ENCODE results near the gene RARB. TPM values are rescaled to one million over a fixed set of nuclear protein-coding genes. Genes with fewer than 3 reads are reported as not detected.

The RARB gene
- total and polyA plus RNA-seq, 4 experiments from 2014 or later: 0.07 TPM; not detected in 3

- no peaks in the 10 kb centered on the region for H3K4me1 ChIP-seq (ENCODE audit: insufficient read depth, low read length)
- no peak overlapping the region for H3K4me3 Mint-ChIP-seq
- ChIA-PET CTCF (ENCODE audit: partially characterized antibody) (interaction anchor here (0.7 kb wide), 1 partner anchor 9 kb away, joined by 3 read pairs; no protein-coding TSS in a partner anchor), POLR2A (ENCODE audit: partially characterized antibody) (no interaction called here)
- no peaks in the 10 kb centered on the region for H3K36me3 ChIP-seq (ENCODE audit: insufficient read depth, low read length)
- H3K27ac ChIP-seq (ENCODE audit: low read depth, low read length): no peak overlapping the region
- H3K36me3 Mint-ChIP-seq: no peaks in the 10 kb centered on the region
- no peaks in the 10 kb centered on the region for H3K27me3 Mint-ChIP-seq
- no peak overlapping the region for H3K27ac Mint-ChIP-seq
- DNase-seq: no peak
- H3K9me3 Mint-ChIP-seq: no peaks in the 10 kb centered on the region
- H3K27me3 ChIP-seq (ENCODE audit: insufficient read depth, low read length): no peaks in the 10 kb centered on the region
- intact Hi-C loops (cut with micrococcal nuclease): no loop called here
- no peaks in the 10 kb centered on the region for H3K9me3 ChIP-seq (ENCODE audit: control insufficient read depth in 1 of 2, low read length in 2 of 2)
- H3K4me1 Mint-ChIP-seq: no peaks in the 10 kb centered on the region
- H3K4me3 ChIP-seq (ENCODE audit: low read length in 2 of 2): no peak overlapping the region
These were observed 21.8 kb downstream of the RARB start for GRCh38 chr3:25449857-25450256.

GRCh38 chr3:25452192-25452591 lies 24.1 kb downstream of the RARB start:
- Mint-ChIP-seq H3K27me3 (no peaks in the 10 kb centered on the region), H3K36me3 (no peaks in the 10 kb centered on the region), H3K4me3 (no peak overlapping the region), H3K9me3 (no peaks in the 10 kb centered on the region), H3K4me1 (no peaks in the 10 kb centered on the region), H3K27ac (no peak overlapping the region)
- Histone ChIP-seq H3K27ac (ENCODE audit: low read depth, low read length) (no peak overlapping the region), H3K9me3 (ENCODE audit: control insufficient read depth in 1 of 2, low read length in 2 of 2) (no peaks in the 10 kb centered on the region), H3K36me3 (ENCODE audit: insufficient read depth, low read length) (no peaks in the 10 kb centered on the region), H3K27me3 (ENCODE audit: insufficient read depth, low read length) (no peaks in the 10 kb centered on the region), H3K4me3 (ENCODE audit: low read length in 2 of 2) (no peak overlapping the region), H3K4me1 (ENCODE audit: insufficient read depth, low read length) (no peaks in the 10 kb centered on the region)
- CTCF ChIA-PET (ENCODE audit: partially characterized antibody): interaction anchor here (1.5 kb wide), 1 partner anchor 11 kb away, joined by 4 read pairs; no protein-coding TSS in a partner anchor
- no peak for DNase-seq
- intact Hi-C loops (cut with micrococcal nuclease): no loop called here
- POLR2A ChIA-PET (ENCODE audit: partially characterized antibody): no interaction called here

- CTCF ChIA-PET (ENCODE audit: partially characterized antibody): interaction anchor here (1.5 kb wide), 1 partner anchor 11 kb away, joined by 4 read pairs; no protein-coding TSS in a partner anchor
- H3K36me3 Mint-ChIP-seq: no peaks in the 10 kb centered on the region
- no peaks in the 10 kb centered on the region for H3K4me1 Mint-ChIP-seq
- H3K27ac ChIP-seq (ENCODE audit: low read depth, low read length): no peak overlapping the region
- no peaks in the 10 kb centered on the region for H3K27me3 ChIP-seq (ENCODE audit: insufficient read depth, low read length)
- H3K27me3 Mint-ChIP-seq: no peaks in the 10 kb centered on the region
- no peaks in the 10 kb centered on the region for H3K9me3 Mint-ChIP-seq
- no peak overlapping the region for H3K4me3 Mint-ChIP-seq
- POLR2A ChIA-PET (ENCODE audit: partially characterized antibody): no interaction called here
- no peaks in the 10 kb centered on the region for H3K36me3 ChIP-seq (ENCODE audit: insufficient read depth, low read length)
- no peak for DNase-seq
- intact Hi-C loops (cut with micrococcal nuclease): no loop called here
- H3K4me3 ChIP-seq (ENCODE audit: low read length in 2 of 2): no peak overlapping the region
- no peak overlapping the region for H3K27ac Mint-ChIP-seq
- H3K4me1 ChIP-seq (ENCODE audit: insufficient read depth, low read length): no peaks in the 10 kb centered on the region
- no peaks in the 10 kb centered on the region for H3K9me3 ChIP-seq (ENCODE audit: control insufficient read depth in 1 of 2, low read length in 2 of 2)
These were observed 24.7 kb downstream of the RARB start for GRCh38 chr3:25452740-25453139.

- no peak overlapping the region for H3K27ac Mint-ChIP-seq
These were observed 25.5 kb downstream of the RARB start for GRCh38 chr3:25453619-25454004.

GRCh38 chr3:25454005-25454927 lies 26.2 kb downstream of the RARB start:
- no peak overlapping the region for H3K27ac Mint-ChIP-seq
- no peaks in the 10 kb centered on the region for H3K27me3 Mint-ChIP-seq
- Histone ChIP-seq H3K4me3 (ENCODE audit: low read length in 2 of 2) (no peak overlapping the region), H3K4me1 (ENCODE audit: insufficient read depth, low read length) (no peaks in the 10 kb centered on the region), H3K9me3 (ENCODE audit: control insufficient read depth in 1 of 2, low read length in 2 of 2) (no peaks in the 10 kb centered on the region), H3K27me3 (ENCODE audit: insufficient read depth, low read length) (no peaks in the 10 kb centered on the region), H3K27ac (ENCODE audit: low read depth, low read length) (no peak overlapping the region), H3K36me3 (ENCODE audit: insufficient read depth, low read length) (no peaks in the 10 kb centered on the region)
- H3K4me3 Mint-ChIP-seq: no peak overlapping the region
- H3K9me3 Mint-ChIP-seq: no peaks in the 10 kb centered on the region
- POLR2A ChIA-PET (ENCODE audit: partially characterized antibody): no interaction called here
- CTCF ChIA-PET (ENCODE audit: partially characterized antibody): no interaction called here
- H3K36me3 Mint-ChIP-seq: no peaks in the 10 kb centered on the region
- intact Hi-C loops (cut with micrococcal nuclease): no loop called here
- no peak for DNase-seq
- H3K4me1 Mint-ChIP-seq: no peaks in the 10 kb centered on the region

More at GRCh38 chr3:25453619-25454004, 25.5 kb downstream of the RARB start:
- H3K27ac ChIP-seq (ENCODE audit: low read depth, low read length): no peak overlapping the region
- no peaks in the 10 kb centered on the region for H3K9me3 Mint-ChIP-seq
- H3K36me3 ChIP-seq (ENCODE audit: insufficient read depth, low read length): no peaks in the 10 kb centered on the region
- H3K4me1 Mint-ChIP-seq: no peaks in the 10 kb centered on the region
- no peak for DNase-seq
- no peak overlapping the region for H3K4me3 ChIP-seq (ENCODE audit: low read length in 2 of 2)
- H3K27me3 Mint-ChIP-seq: no peaks in the 10 kb centered on the region
- H3K4me1 ChIP-seq (ENCODE audit: insufficient read depth, low read length): no peaks in the 10 kb centered on the region
- no peaks in the 10 kb centered on the region for H3K36me3 Mint-ChIP-seq
- intact Hi-C loops (cut with micrococcal nuclease): no loop called here
- no peaks in the 10 kb centered on the region for H3K9me3 ChIP-seq (ENCODE audit: control insufficient read depth in 1 of 2, low read length in 2 of 2)
- H3K4me3 Mint-ChIP-seq: no peak overlapping the region
- H3K27me3 ChIP-seq (ENCODE audit: insufficient read depth, low read length): no peaks in the 10 kb centered on the region
- CTCF ChIA-PET (ENCODE audit: partially characterized antibody): interaction anchor here (0.7 kb wide), 1 partner anchor 82 kb away, joined by 4 read pairs; no protein-coding TSS in a partner anchor
- POLR2A ChIA-PET (ENCODE audit: partially characterized antibody): no interaction called here

- no peak overlapping the region for H3K27ac Mint-ChIP-seq
- POLR2A ChIA-PET (ENCODE audit: partially characterized antibody): no interaction called here
- CTCF ChIA-PET (ENCODE audit: partially characterized antibody): no interaction called here
- no peaks in the 10 kb centered on the region for H3K27me3 Mint-ChIP-seq
- no peaks in the 10 kb centered on the region for H3K4me1 Mint-ChIP-seq
- no peaks in the 10 kb centered on the region for H3K36me3 ChIP-seq (ENCODE audit: insufficient read depth, low read length)
- no peak overlapping the region for H3K27ac ChIP-seq (ENCODE audit: low read depth, low read length)
- no peaks in the 10 kb centered on the region for H3K9me3 Mint-ChIP-seq
- no peaks in the 10 kb centered on the region for H3K27me3 ChIP-seq (ENCODE audit: insufficient read depth, low read length)
- DNase-seq: no peak
- H3K4me3 Mint-ChIP-seq: no peak overlapping the region
- intact Hi-C loops (cut with micrococcal nuclease): no loop called here
- H3K9me3 ChIP-seq (ENCODE audit: control insufficient read depth in 1 of 2, low read length in 2 of 2): no peaks in the 10 kb centered on the region
- H3K4me3 ChIP-seq (ENCODE audit: low read length in 2 of 2): no peak overlapping the region
- H3K4me1 ChIP-seq (ENCODE audit: insufficient read depth, low read length): no peaks in the 10 kb centered on the region
- H3K36me3 Mint-ChIP-seq: no peaks in the 10 kb centered on the region
These were observed 27.5 kb downstream of the RARB start for GRCh38 chr3:25455441-25456132.

- Histone ChIP-seq H3K4me1 (ENCODE audit: insufficient read depth, low read length) (no peaks in the 10 kb centered on the region), H3K27ac (ENCODE audit: low read depth, low read length) (no peak overlapping the region), H3K4me3 (ENCODE audit: low read length in 2 of 2) (no peak overlapping the region), H3K9me3 (ENCODE audit: control insufficient read depth in 1 of 2, low read length in 2 of 2) (no peaks in the 10 kb centered on the region), H3K36me3 (ENCODE audit: insufficient read depth, low read length) (no peaks in the 10 kb centered on the region), H3K27me3 (ENCODE audit: insufficient read depth, low read length) (no peaks in the 10 kb centered on the region)
- ChIA-PET POLR2A (ENCODE audit: partially characterized antibody) (no interaction called here), CTCF (ENCODE audit: partially characterized antibody) (no interaction called here)
- intact Hi-C loops (cut with micrococcal nuclease): no loop called here
- H3K4me3 Mint-ChIP-seq: no peak overlapping the region
- H3K27me3 Mint-ChIP-seq: no peaks in the 10 kb centered on the region
- DNase-seq: no peak
- H3K4me1 Mint-ChIP-seq: no peaks in the 10 kb centered on the region
- H3K27ac Mint-ChIP-seq: no peak overlapping the region
- H3K36me3 Mint-ChIP-seq: no peaks in the 10 kb centered on the region
- no peaks in the 10 kb centered on the region for H3K9me3 Mint-ChIP-seq
These were observed 28.9 kb downstream of the RARB start for GRCh38 chr3:25456723-25457670.

Measured in CD4-positive, alpha-beta memory T cell (primary cell).